Measurements from ENCODE around the gene MARVELD3.
"Not testable (repeated sequence)": the region's sequence is repeated elsewhere in the genome, so short reads cannot be mapped to it uniquely, and the experiment has no call there.

The MARVELD3 gene

DNA sequence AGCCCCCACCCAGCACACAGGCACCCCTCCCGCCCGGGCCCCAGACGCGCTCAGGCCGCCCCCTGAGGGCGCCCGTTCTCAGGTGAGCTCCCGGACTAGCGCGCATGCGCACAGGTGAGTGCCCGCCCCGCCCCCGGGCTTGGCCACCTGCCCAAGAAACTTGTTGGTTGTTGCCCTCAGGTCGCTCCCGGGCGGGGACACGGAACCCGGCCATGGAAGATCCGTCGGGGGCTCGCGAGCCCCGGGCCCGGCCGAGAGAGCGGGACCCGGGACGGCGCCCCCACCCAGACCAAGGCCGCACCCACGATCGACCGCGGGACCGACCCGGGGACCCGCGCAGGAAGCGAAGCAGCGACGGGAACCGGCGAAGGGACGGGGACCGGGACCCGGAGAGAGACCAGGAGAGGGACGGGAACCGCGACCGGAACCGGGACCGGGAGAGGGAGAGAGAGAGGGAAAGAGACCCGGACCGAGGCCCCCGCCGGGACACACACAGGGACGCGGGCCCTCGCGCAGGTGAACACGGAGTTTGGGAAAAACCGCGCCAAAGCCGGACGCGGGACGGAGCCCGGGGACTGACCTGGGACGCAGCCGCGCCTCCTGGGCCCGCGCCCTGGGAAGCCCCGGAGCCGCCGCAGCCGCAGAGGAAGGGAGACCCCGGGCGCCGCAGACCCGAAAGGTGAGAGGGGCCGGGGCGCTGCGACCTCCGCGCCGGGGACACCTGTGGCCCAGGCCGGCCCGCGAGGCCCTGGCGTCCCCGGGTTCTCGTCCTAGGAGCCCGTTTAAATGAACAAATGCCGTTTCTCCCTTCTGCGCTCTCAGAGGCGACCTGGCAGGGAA lies at the start of gene MARVELD3:
TSS of gene MARVELD3 (plus strand) at position 167 of the 840 bp plus-strand sequence. CDS start at position 213, 46 bp downstream.
- H3K4me3 ChIP-seq (ENCODE audit: low read depth, low read length) = peak within 1 kb of the TSS; percentile 35
- DNase-seq (ENCODE audit: low read depth) = no peak

DNA sequence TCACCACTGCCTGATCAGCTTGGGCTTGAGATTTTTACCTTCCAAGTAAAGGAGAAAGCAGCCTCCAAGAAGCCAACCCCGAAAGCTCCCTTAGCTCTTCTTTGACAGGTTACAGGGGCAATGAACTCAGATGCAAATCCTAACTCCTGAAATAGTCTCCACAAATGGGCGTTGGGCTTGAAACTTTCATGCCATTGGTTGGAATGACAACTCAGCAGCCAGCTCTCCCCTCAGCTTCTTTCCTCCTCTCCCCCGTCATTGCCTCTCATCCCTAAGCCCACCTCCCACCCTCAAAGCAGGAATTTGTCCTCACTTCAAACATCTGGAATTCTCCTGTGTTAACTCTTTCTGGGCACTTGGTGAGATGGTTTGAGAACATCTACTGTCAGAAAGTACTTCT lies 49.0 kb upstream of the MARVELD3 start, which contains the start of gene TAT:
TSS of gene TAT (minus strand) at position 122 of the 400 bp plus-strand sequence. CDS start 677 bp downstream, outside the sequence.
- H3K4me3 ChIP-seq (ENCODE audit: low read depth, low read length) = no peak within 1 kb of the TSS
- no peak for DNase-seq (ENCODE audit: low read depth)

- DNase-seq (ENCODE audit: low read depth); H3K4me3 ChIP-seq (ENCODE audit: low read depth, low read length): not testable (repeated sequence)
These were observed 43.5 kb upstream of the MARVELD3 start for GRCh38 chr16:71582553-71582848.

- no peak for DNase-seq (ENCODE audit: low read depth)
- H3K4me3 ChIP-seq (ENCODE audit: low read depth, low read length) = no peak overlapping the region
These were observed 41.3 kb upstream of the MARVELD3 start for GRCh38 chr16:71584543-71585317.

- DNase-seq (ENCODE audit: low read depth) = no peak
- no peak overlapping the region for H3K4me3 ChIP-seq (ENCODE audit: low read depth, low read length)
These were observed 40.7 kb upstream of the MARVELD3 start for GRCh38 chr16:71585318-71585703.

GRCh38 chr16:71589334-71589733 lies 36.6 kb upstream of the MARVELD3 start:
- H3K4me3 ChIP-seq (ENCODE audit: low read depth, low read length); DNase-seq (ENCODE audit: low read depth): not testable (repeated sequence)

GRCh38 chr16:71590071-71590470 lies 35.9 kb upstream of the MARVELD3 start:
- not testable (repeated sequence) for H3K4me3 ChIP-seq (ENCODE audit: low read depth, low read length); DNase-seq (ENCODE audit: low read depth)

DNA sequence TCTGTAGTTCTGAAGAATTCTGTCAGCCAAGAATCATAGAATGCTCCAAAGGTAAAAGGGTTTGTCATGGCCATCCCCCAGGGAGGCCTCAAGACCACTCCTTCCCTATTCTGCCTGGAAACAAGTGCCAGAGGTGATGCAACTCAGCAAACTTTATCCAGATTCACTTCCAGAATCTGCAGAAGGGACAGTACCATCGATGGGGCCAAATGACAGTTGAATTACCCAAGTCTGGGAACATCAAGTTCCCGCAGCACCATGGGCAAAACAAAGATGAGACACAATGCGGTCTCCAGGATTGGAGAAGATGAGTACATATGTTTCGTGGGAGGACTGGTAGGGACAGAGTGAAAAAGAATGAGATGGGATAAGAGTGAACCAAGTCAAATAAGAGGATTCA lies 35.4 kb upstream of the MARVELD3 start:
- DNase-seq (ENCODE audit: low read depth) = no peak
- H3K4me3 ChIP-seq (ENCODE audit: low read depth, low read length) = no peak overlapping the region

DNA sequence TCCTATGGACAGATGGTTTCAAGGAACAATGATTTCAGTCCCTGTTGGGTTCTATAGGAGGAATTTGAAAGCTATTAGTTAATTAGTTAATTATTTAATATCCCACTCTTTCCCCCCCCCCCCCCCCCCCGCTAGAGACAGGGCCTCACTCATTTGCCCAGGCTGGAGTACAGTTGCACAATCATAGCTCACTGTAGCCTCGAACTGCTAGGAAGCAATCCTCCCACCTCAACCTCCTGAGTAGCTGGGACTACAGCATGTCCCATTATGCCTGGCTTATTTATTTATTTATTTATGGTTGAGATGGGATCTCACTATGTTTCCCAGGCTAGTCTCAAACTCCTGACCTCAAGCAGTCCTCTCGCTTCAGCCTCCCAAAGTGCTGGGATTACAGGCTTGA lies 34.1 kb upstream of the MARVELD3 start:
- no peak for DNase-seq (ENCODE audit: low read depth)
- no peak overlapping the region for H3K4me3 ChIP-seq (ENCODE audit: low read depth, low read length)

- no peak for DNase-seq (ENCODE audit: low read depth)
- no peak overlapping the region for H3K4me3 ChIP-seq (ENCODE audit: low read depth, low read length)
These were observed 32.7 kb upstream of the MARVELD3 start for GRCh38 chr16:71593048-71593999.

DNA sequence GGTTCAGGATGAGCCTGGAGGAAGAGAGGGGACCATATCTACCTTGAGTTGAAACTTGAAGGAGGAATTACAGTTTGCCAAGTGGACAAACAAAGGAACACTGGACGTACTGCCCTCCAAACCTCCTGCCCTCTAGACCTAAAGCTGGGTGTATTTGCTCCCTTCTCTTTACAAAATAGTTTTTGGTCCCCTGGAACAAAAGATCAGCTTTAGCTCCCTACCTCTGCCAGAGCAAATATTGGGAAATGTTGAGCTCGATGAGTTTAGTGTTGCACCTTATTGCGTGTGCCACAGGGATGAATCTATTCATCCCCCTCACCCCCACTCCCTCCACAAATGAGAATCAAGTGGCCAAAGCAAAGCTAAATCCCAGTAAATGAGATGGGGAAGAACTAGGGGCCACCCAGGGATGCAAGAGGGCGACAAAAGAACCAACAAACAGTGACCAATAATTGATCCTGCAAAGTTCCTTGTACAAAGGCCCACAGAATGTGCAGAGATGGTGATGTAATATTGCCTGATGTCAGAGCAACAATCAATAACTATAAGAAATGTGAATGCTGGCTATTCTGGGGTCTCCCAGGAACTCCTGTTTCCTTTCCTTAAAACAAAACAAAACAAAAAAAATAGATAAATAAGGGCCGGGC lies 31.9 kb upstream of the MARVELD3 start:
- no peak for DNase-seq (ENCODE audit: low read depth)
- H3K4me3 ChIP-seq (ENCODE audit: low read depth, low read length) = no peak overlapping the region

GRCh38 chr16:71595340-71595826 lies 30.6 kb upstream of the MARVELD3 start:
- not testable (repeated sequence) for H3K4me3 ChIP-seq (ENCODE audit: low read depth, low read length); DNase-seq (ENCODE audit: low read depth)

- DNase-seq (ENCODE audit: low read depth); H3K4me3 ChIP-seq (ENCODE audit: low read depth, low read length): not testable (repeated sequence)
These were observed 27.6 kb upstream of the MARVELD3 start for GRCh38 chr16:71598426-71598825.

DNA sequence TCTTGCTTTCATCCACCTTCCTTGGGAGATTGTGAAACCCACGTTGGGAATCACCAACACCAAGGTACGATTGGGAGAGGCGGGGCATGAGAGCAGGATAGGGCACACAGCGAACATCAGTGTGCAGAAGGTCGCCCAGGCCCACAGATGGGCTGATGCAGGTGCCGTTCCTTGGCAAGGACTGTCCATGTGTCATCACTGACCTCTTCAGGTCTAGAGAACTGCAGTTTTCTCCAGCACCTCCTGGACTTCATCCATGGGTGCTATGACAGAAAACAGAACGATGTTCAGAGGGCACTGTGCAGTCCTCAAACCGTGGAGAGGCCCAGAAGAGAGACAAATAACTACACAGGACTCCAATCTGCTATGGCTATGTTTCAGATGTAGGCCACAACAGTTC lies 25.2 kb upstream of the MARVELD3 start:
- DNase-seq (ENCODE audit: low read depth) = no peak
- no peak overlapping the region for H3K4me3 ChIP-seq (ENCODE audit: low read depth, low read length)

GRCh38 chr16:71609066-71609465 lies 16.9 kb upstream of the MARVELD3 start:
- no peak for DNase-seq (ENCODE audit: low read depth)

DNA sequence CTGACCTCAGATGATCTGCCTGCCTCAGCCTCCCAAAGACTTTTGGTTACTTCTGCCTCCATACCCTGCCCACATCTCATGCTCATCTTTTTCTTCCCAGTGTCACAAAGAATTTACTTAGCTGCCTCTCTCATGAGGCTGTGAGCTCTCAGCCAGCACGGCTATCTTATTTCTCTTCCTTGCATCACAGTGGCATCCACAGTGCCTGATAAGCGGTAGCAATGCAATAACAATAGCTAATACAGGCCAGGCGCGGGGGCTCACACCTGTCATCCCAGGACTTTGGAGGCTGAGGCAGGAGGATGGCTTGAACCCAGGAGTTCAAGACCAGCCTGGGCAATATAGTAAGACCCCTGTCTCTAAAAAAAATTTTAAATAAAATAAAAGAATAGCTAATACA lies 15.5 kb upstream of the MARVELD3 start:
- DNase-seq (ENCODE audit: low read depth) = no peak

More at GRCh38 chr16:71609066-71609465, 16.9 kb upstream of the MARVELD3 start:
- no peak overlapping the region for H3K4me3 ChIP-seq (ENCODE audit: low read depth, low read length)

DNA sequence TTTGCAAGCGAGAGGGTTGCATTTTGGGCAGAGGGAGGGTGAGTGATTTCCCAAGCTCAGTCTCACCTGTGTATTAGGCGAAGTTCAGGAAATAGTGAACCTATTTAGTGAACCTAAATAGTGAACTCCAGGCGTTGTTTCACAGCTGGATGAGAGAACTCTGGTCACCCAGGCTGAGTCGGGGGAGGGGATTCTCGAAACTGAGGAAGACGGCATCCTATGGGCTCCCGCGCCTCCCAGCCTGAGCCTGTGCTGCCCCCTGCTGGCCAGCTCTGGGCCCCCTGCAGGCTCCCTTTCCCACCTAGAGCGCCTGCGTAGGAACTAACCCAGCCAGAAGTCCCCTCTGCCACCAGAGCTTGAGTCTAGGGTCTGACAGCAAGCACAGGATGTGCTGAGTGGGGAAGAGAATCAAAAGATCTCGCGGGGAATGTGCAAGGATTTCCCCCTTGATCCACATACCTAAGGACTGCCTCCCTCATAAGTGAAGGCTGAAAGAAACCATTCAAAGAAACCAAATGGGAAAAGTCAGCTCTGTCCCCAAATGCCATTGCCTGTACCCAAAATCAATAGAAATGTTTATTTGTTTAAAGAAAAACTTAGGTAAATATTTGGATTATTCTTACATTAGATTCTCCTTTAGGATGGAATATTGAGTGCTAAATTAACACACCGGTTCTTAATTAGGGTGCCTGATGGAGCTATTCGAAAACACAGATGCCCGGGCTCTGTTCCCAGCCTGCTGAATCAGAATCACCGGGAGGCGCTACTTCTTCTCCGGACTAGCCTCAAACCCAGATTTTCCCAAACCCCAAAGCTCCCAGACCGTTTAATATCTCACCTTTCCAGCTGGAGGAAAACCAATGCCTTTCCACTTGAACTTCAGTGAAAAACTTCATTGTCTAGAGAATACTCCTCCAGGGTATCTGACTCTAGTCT lies 14.8 kb upstream of the MARVELD3 start:
- no peak overlapping the region for H3K4me3 ChIP-seq (ENCODE audit: low read depth, low read length)

More for the DNA sequence above, 15.5 kb upstream of the MARVELD3 start:
- H3K4me3 ChIP-seq (ENCODE audit: low read depth, low read length) = no peak overlapping the region

GRCh38 chr16:71614956-71615355 lies 11.0 kb upstream of the MARVELD3 start:
- DNase-seq (ENCODE audit: low read depth); H3K4me3 ChIP-seq (ENCODE audit: low read depth, low read length): not testable (repeated sequence)

More for the DNA sequence above, 14.8 kb upstream of the MARVELD3 start:
- DNase-seq (ENCODE audit: low read depth) = peak; percentile 4
